HG03175 (cell line): ENCODE results near the gene SLC35B2.

Source experiments
- ATAC-seq: cut with Tn5 transposase; IDR thresholded peaks from one replicate; pipeline ENCODE4 v1.9.1; 2021; ENCODE audit warnings: mild to moderate bottlenecking, moderate library complexity; ENCODE audit not compliant: unreplicated experiment

The SLC35B2 gene, protein sequence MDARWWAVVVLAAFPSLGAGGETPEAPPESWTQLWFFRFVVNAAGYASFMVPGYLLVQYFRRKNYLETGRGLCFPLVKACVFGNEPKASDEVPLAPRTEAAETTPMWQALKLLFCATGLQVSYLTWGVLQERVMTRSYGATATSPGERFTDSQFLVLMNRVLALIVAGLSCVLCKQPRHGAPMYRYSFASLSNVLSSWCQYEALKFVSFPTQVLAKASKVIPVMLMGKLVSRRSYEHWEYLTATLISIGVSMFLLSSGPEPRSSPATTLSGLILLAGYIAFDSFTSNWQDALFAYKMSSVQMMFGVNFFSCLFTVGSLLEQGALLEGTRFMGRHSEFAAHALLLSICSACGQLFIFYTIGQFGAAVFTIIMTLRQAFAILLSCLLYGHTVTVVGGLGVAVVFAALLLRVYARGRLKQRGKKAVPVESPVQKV

GRCh38 chr6:44257025-44257752 lies at the start of gene SLC35B2:
Gene SLC35B2, minus strand, starts transcription at chr6:44257528. Its CDS starts 118 bp downstream, at chr6:44257410.
- peak; percentile 64 for ATAC-seq

DNA sequence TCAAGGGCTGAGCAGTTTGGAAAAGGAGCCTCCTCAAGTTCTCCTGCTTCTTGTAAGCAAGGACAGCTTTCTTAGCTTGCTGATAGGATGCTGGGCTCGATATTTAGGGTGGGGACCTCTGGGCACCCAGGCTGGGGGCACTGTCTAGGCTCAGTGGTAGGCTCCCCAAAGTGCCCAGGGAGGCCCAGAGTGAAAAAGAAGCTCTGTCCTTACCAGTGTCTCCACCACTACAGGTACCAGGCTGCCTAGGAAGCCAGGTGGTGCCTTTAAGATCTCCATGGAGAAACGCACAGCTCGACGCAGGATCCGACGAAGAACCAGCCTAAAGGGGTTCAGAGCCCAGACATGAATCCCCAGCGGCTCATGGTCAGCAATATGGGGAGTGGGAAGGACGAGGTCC lies 49.4 kb upstream of the SLC35B2 start:
- no peak for ATAC-seq

DNA sequence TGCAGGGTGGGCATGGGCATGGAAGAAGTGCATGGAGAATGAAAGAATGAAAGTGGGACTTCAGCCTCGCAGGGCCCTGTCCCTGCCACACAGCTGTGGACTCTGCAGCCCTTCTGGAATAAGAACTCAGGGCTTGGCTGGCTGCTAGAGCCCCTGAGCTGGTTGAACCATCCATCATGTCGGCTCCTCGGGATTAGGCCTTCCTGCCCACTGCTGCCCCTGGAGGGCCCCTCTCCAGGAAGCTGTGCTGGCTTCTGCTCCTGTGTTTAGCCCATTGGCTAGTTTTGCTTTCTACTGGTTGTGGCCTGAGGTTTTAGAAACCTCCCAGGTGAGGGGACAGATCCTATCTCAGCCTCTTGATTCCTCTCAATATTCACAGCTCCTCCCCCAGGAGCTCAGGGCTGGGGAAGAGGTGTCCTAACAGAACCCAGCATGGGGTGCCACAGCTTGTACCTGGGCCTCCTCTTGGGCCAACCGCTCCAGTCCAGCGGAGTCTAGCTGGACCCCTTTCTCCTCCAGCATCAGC lies 47.9 kb upstream of the SLC35B2 start:
- ATAC-seq = no peak

DNA sequence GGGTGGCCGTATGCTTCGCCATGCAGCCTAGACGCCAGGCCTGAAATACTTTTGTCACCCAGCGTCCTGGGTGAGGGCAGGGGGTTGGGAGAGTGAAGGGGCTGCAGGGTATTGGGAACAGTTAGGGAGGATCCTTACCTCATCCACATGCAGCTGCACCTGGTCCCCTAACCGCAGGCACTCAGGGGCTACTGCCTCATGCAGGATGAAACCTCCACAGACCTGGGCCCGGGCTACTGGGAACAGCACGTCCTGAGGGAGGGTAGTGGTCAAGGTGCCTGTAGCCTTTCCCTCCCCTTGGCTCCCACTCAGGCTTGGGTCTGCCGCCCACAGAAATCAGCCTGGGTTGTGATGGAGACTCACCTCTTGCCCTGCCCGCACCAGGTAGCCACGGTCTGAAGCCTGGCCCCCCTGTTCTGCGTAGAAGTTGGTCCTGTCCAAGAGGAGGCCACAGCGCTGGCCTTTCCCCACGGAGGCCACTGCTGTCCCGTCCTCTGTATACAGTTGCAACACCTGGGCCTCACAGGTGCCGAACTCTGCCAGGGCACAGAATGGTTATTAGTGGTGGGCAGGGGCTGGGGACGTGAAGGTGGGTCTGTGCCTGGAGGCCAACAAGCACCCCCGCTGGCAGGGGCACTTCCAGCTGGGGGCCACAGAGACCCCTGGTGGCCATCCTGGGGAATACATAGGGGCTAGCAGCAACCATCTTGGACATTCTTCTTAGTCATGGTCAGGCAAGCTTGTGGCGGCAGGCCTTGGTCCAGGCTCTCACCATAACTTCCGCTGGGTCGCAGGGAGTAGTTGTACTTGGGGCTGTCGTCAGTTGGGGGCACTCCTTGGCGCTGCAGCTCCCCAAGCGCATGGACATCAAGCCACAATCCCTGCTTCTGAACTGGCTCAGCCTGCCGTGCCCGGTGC lies 47.2 kb upstream of the SLC35B2 start:
- peak; percentile 41 for ATAC-seq

GRCh38 chr6:44303842-44304241 lies 46.5 kb upstream of the SLC35B2 start:
- no peak for ATAC-seq

DNA sequence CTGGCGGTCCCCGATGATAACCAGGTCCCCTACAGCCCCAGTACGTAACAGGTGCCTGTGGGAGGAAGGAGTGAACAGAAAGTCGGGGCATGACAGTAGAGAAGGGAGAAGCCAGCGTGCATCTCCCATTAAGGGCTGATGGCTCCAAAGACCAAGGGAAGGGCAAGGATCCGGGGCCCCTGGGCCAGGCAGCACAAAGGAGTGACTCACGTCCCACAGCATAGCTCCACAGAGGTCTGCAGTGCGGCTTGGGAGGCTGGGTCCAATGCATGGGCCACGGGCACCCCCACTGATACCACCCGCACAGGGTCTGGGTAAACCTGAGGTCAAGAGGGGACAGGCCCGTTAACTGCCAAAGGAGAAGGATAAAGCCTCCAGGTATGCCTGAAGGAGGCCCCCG lies 45.5 kb upstream of the SLC35B2 start:
- no peak for ATAC-seq

- ATAC-seq = no peak
Measured at GRCh38 chr6:44301782-44302564, 44.6 kb upstream of the SLC35B2 start.

- ATAC-seq = no peak
Measured at GRCh38 chr6:44301106-44301505, 43.8 kb upstream of the SLC35B2 start.

GRCh38 chr6:44300292-44300823 lies 43.0 kb upstream of the SLC35B2 start:
- ATAC-seq = no peak

DNA sequence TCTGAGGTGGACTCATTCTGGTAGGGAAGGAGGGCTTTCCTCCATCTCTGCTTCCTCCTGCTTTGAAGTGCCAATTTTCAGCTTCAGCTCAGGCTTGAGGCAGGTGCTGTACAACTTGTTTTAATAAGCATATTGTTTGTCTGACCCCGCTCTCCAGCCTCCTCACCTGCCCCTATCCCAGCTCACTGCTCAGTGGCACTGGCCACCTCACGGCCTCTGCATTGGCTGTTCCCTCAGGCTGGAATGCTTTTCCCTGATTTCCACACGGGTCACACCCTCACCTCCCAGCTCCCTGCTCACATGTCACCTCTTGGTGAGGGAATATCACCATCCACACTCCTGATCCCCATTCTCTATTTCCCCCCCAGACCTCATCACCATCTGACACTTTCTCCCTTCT lies 41.5 kb upstream of the SLC35B2 start:
- no peak for ATAC-seq

GRCh38 chr6:44298055-44298803 lies 40.9 kb upstream of the SLC35B2 start:
- no peak for ATAC-seq

DNA sequence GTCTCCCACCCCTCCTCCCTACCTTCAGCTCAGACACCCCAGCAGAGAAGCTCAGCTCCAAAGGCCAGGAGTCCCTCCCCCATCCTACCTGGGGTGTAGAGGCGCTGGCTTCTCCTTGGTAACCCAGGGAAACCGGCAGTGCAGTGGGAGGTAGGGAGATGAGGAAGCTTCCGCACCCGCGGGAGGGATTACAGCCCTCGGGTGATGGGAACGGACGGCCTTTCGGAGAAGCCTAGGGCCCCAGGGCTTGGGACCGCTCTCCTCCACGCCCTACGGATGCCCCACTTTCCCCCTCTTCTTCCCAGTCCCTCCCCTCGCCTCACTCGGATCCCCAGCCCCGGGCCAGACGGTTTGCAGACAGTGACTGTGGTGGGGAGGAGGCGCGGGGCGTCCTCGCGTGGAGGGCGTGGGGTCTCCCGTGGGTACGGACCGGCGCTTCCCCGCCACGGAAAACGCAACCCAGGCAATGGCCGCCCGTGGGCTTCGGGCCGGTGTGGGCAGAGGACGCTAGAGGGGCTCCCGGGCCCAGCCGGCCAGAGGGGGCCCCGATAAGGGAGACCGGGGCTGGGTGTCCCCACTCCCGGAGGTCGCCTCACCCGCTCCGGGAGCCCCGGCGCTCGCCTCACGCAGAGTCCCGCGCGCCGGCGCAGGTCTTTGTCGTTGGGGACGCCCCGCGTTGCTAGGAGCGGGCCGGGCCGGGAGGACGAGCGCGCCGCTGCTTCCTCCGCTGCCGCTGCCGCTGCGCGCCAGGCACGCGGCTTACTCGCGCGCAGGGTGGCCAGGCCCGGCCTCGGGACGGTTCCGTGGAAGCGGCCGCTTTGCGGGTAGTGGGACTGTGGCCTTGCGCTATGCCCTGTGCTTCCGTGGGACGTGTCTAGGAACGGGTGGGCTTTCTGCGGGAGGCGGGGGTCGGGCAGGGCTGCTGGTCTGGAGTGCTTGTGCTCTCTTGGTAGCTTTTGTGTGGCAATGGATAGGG lies 40.0 kb upstream of the SLC35B2 start:
- peak; percentile 52 for ATAC-seq

DNA sequence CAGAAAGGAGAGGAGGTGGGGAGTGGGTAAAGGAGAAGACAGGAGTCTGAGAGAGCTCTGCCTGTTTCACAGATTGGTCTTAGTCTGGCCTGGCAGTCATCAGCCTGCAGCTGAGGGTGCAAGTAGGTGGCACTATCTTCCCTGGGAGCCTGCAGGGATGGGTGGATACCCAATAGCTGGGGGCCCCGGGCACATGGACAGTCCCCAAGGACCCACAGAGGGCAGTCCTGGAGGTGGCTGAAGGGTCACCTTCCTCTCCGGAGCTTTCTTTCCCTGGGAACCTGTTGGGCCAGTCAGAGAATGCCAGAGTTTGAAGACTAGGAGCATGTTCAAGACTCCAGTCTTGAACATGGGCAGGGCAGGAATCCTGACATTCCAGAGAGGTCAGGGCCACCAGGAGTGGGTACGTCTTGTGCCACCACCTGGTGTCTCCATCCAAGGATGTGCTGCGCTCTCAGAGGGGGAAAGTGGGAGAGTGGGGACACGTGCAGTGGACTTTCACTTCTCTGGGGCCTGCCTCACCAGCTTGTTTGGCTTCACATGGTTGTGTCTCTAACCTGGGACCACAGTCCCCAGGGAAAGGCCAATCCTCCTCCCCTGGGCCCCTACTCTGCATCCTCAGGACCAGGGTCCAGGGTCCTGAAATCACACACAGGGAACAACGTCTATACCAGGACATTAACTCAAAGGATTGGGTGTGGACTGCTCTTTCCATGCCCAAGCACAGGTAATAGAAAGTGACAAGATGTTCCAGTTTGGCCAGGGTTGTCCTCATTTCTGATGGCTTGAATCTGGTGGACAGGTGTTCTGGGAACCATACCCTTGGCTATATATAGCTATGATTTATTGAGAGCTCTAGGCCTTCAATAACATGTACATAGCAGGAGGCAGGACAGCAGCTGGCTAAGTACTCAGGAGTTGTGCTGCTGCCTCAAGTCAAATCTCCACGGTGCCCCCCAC lies 37.8 kb upstream of the SLC35B2 start:
- no peak for ATAC-seq

GRCh38 chr6:44292661-44293365 lies 35.5 kb upstream of the SLC35B2 start:
- ATAC-seq = no peak

DNA sequence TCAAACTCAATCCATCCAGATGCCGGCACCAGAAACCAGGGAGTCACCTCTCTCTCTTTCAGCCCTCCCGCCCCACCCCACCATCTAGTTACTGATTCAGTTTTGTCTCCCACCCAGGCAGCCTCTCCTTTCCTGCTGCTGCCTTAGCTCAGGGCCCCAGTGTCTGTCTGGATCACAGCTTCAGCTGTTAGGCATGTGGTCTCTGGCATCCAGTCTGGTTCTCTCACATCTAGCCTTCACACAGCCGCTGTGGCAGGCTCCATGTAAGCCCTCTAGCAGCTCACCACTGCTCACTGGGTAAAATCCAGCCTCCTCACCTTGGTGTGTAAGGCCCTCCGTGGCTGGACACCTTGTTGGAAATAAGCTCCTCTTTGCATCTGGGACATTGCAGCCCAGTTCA lies 34.5 kb upstream of the SLC35B2 start:
- ATAC-seq = no peak

DNA sequence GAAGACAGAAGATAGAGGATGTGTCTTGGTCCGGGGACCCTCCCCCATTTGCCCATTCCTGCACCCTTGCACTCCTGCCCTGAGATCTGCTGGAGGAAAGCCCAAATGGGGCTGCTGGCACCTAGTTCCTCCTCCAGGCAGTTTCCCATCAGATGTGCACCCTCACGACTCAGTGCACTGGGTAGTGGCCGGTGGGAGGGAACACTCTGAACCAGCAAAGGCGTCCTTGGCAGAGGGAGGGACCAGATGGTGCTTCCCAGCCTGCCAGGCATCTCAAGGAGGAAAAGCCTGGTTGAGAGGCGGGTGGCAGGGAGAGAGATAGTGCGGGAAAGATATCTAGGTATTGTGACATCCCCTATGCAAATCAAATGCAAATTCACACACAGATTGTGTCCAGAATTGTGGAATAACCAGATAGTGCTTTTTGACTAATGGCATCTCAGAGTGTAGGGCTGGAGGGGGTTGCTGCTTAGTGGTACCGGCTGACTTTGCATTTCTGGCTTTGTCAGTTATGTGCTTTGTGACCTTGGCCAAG lies 32.5 kb upstream of the SLC35B2 start:
- no peak for ATAC-seq
